NCI-H82 treated with DMSO at 0.1 percent for 48 hours (cell line): ENCODE measurements around the gene PRLR.

Experiments used
- DNase-seq: peaks from one replicate; lab custom pipeline; 2025; ENCODE audit not compliant: unreplicated experiment; lab: John Stamatoyannopoulos, UW

The PRLR gene

DNA sequence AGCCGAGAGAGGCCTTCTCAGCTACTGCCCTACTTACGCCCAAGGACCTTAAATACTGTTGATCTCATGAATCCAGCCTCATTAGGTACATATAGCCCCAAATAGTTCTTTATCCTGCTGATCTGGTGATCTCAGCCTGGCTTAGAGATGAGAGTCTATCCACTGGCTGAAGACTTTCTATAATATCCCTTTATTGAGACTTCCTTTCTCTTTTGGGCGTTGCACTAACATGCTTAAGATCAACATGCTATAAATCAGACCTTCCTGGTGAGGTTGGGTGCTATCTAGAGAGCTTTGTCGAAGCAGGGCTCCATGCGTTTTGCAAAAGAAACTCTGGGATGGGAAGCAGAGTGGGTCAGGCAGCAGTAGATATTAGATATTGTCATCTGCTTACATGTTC lies 138.6 kb downstream of the PRLR start:
- no peak for DNase-seq

DNA sequence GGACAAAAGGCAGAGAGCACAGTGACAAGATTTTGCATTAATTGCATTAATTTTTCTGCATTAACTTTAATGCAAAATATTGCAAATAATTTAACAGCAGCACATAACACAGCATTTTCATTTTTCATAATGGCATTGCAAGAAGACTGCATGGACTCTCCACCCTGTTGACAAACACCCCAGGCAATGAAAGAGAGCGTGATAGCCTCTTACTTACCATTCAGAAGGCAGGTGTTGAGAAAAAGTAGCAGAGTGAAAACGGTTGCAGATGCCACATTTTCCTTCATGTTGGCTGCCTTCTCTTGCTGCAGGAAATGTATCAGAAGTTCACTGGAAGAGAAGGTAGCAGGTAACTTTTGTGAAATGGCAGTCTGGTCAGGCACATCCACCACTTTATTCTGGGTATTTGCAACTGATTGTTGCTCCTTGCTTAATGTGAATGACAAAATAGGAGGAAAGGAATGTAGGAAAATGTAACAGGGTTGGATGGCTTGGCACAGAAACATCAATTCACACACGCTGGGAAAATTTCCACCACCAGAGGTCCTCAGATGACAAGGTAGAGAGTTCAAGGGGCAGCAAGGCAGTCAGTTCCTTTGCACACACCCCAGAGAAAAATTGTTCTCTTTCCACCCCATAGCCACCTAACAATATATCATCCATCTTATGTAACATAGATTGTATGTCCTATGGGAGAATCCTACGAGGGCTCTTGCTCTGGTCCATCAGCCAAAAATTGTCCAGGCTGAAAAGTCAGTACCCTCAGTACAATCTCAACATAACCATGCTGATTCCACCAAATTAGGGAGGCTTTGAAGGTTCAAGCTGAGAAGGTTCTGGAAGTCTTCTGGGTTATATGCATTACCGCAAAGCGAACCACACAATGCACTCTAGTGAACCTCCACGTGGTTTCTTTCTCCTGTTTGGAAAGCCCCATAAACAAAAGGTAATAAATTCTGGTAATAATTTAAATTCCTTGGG lies 140.7 kb downstream of the PRLR start:
- DNase-seq = peak; percentile 2

DNA sequence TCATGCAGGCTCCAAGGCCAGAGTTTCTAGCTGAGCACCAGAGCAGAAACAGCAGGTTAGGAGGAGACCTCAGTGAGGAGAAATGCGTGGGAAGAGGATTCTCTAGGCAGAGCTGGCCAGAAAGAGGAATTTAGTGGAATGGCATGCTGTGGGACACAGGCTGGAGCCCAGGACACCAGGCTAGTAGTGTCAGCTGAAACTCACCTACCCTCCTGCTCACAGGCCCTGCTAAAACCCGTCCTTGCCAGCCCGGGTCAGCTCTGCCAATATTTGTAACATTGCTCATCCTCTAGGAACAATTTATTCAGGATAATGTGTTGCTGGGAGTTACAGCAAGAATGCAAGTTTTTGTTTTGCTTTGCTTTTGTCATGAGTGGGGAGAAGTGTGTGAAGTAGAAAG lies 142.3 kb downstream of the PRLR start:
- DNase-seq = no peak

DNA sequence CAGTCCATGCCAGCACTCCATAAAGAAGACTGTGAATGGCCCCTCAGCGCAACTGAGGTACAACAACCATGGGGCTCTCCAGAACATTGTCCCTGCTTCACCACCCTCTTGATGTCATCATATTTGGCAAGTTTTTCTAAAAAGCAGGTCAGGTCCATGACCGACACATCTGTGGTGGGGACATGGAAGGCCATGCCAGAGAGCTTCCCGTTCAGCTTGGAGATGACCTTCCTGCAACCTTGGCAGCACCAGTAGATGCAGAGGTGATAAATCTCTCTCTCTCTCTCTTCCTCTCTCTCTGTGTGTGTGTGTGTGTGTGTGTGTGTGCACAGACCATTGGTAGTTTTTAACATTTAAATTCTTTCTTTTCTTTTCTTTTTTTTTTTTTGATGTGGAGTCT lies 147.1 kb downstream of the PRLR start:
- no peak for DNase-seq

DNA sequence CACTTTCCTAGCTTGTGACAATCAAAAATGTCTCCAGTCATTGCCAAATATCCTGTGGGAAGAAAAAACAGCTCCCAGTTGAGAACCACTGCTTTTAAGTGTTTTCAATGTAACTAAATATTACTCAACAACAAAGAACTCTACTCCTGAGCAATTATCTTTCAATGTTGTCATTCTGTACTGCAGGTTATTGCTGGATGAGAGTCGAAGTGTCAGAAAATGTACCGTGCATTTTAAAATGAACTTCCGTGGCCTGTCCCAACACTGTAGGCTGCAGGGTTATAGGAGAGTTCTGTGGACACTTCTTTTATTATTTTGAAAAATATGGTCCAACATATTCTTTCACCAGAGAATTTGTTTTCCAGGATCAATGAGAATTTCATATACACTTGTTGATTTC lies 147.8 kb downstream of the PRLR start:
- no peak for DNase-seq

DNA sequence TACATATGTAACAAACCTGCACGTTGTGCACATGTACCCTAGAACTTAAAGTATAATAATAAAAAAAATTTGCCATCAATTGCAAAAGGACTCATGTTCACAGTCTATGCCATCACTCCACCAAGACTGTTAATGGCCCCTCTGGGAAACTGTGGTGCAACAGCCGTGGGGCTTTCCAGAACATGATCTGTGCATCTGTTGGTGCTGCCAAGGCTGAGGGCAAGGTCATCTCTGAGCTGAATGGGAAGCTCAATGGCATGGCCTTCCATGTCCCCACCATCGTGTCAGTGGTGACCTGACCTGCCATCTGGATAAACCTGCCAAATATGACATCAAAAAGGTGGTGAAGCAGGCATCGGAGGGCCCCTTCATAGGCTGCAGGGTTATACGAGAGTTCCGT lies 149.2 kb downstream of the PRLR start:
- DNase-seq = no peak

DNA sequence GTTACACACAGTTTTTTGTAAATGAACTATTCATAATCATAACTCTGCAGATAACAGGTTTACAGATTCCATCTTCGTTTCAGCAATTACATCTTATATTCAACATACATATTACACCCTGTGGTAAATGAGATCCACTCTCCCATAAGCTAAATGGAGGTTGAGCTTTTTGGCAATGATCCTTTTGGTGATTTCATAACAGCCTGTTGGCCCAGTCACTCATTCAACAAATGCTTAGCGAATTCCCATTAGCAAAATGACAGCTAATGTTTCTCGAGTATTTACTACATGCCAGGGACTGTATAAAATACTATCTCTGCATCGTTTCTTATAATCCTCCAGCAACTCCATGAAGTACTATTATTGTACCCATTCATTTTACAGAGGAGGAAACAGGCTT lies 157.1 kb downstream of the PRLR start:
- DNase-seq = no peak

DNA sequence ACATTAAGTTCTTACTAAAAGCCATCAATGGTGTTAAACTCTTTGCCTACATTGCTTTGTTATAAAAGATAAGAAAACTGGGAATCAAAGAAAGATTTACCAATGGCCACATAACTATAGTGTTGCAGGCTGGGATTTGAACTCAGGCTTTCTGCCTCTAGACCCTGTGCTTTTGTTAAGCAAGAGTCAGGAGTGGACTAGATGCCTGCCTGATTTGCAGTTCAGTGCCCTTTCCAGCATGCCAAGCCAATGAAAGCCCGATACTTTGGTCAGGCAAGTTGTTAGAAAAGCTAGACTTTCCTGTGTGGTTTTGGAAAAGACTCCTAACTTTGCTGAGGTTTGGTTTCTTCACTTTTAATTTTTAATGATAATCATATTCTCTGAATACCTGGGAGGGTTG lies 161.1 kb downstream of the PRLR start:
- DNase-seq = no peak

DNA sequence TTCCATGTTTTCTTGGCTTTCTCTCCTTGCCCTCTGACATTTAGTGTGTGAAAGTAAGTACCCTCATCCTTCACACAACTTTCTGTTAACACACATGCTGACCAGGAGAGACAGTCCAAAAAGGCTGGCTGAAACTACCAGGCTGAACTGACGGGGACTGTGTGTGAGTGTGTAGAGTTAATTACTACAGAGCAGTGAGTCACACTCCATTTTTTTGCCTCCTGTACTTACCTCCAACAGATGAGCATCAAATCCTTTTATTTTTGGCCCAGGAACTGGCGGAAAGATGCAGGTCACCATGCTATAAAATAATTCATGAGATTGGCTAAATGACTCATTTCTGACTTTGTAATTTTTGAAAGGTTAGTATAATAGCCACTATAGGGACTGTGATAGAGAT lies 162.3 kb downstream of the PRLR start:
- DNase-seq = no peak

DNA sequence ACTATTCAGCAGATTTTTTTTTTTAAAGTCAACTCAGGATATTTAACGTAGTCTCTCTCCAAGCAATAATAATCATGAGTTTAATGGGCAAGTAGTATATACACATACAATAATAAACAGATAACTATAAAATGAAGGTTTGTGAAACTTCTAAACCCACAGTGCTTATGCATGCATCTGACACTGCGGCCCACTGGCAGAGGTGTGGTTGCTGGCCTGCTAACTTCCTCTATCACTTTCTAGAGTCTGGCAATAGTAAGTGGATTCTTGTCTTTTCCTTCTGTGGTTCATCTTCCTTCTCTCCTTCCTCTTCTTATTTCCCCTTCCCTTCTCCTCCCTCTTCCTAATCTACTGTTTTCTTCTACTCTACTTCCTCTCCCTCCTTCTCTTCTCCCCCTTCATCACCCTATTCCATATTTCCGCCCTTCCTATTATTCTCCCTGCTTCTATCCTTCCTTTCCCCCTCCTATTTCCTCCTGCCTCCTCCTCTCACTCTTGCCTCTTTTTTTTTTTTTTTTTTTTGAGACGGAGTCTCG lies 164.0 kb downstream of the PRLR start:
- DNase-seq = no peak

DNA sequence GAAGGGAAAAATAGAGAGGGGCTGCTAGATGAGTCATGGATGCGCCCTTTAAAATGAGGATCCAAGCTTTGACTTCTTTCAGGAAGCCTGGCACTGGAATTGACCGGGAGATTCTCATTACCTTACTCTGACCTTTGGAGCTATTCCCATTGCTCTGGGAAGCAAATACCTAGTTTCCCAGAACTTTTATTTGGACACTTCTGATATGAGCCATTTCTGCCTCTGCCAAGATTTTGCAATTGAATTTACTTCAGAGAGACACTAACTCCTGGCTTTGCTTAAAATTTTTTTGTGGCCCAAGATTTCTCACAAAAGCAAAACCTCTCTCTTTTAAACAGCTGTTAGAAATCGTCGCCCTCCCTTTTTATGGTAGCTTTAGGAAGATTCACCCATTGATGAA lies 166.9 kb downstream of the PRLR start:
- DNase-seq = no peak

DNA sequence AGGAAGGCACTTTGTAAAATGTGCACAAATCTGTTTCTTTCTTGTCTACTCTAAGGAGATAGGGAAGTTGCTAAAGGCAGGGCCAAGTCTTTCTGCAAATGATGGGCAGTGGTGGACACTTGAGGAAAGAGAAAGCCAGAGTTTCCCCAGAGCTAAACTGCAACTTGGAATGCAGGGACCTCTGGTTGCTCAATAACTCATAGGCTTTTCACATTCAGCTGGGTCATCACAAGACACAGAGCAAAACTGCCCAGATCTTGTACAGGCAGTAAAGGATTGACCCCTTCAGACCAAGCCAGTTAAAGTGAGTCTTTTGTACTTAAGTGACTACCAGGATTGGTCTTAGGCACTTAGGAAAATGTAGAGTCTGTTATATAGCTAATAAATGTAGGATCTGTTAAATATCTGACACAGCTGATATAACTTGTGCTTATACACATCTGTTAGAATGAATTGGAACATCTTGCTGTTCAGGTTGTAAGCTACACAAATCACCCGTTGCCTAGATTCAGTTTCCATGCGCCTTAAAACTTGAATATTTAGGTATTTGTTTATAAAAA lies 169.0 kb downstream of the PRLR start:
- DNase-seq = no peak

DNA sequence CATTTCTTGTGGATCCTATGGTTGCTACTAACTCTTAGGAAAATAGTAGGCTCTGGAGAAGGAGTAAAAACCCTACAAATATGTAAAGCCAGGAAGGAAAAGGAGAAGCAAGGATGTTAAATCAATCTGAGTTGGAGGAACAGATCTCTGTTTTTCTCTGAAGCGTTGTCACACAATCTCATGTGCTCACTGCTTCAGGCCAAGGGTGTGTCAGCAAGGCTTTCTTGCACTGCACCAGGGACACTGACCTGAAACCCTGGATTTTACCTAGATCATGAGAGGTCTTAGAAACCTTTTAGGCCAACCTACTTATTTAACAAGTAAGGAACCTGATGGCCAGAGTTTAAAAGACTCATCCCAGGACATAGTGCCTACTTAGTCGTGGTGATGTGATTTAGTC lies 170.1 kb downstream of the PRLR start:
- DNase-seq = no peak

DNA sequence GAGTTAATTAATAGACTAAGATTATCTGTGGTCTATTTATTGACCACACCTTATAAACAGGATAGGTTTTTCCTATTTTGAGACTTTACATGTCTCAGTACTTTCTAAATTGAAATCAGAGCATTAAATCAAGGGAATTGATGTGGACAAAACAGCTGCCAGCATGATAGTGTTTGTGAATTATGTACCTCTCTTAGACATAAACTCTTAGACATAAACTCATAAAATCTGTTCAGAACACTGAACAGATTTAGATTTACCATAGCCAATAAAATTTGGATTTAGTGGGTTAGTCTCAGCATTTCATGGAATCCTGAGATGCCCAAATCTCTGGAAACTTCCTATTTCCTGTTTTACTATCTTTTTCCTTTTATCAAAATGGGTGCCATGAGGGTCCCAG lies 171.0 kb downstream of the PRLR start:
- no peak for DNase-seq

DNA sequence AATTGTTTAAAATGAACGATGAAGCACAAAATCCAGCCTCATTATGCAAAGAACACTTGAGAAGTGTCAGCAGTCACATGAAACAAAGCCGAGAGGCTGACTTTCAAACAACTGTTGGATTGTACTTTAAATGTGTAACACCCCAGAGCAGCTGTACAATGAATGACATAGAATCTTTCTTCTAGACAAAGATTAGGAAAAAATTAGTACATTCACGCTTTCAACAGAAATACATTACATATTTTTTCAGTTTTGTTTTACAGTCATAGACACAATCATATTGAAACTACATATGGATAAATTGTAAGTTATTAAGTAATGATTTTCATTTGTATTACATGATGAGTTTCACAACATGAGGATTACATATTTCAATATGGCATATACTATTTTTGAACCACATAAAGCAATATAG lies 171.9 kb downstream of the PRLR start:
- DNase-seq = no peak

DNA sequence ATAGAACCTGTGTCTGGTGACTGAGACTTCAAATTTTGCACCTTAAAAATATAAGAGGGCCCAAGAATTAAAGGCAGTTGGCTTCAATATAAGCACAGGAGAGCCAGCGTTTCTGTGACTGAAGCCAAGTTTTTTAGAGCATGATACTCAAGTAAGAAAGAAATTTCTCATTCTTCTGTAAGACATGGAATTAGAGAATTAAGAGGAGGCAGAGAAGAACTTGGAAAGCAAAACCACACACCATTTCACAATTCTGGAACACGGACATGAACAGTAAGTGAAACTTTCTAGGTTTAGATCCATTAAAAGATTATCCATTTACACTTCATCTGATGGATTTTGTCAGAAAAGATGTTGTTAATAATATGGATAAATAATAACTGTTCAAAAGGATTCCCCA lies 173.6 kb downstream of the PRLR start:
- no peak for DNase-seq

DNA sequence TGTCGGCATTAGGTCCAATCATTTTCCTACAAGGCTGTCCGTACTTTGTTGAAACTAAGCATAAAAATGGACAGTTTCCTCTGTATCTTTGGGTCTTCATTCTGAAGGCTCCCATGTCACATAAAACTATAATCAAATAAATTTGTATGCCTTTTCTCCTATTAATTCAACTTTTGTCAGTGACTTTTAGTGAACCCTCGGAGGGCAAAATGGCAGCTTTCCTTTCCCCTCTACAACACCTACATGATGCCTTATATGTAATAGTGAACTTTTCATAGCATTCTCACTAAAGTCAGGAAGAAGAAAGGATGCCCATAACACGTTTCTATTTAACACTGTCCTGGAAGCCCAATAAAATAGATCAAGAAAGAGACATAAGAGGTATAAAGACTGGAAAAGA lies 177.4 kb downstream of the PRLR start:
- DNase-seq = no peak

DNA sequence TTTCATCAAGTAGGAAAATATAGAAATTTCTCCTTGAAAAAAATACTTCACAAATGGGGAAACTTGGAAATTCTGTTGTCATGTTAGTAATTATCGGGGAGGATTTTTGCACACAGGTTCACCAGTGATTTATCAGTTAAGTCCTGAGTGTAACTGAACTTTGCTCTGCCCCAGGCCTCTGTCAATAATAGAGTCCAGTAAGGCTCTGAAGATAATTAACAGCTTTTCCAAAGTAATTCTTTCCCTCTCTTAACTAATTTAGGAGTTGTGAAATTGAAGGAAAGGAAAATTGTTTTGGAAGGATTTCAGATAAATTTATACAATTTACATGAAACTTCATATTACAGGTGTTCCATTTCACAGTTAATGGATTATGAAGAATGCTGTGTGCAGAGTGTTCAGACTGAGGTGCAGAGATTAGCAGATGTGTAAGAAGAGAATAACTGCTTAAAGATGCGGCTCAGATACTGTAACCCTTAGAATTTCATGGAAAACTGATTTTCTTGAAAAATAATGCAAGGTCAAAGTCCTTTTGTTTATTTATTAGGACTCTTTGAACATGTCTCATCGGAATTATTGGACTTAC lies 179.7 kb downstream of the PRLR start:
- no peak for DNase-seq

DNA sequence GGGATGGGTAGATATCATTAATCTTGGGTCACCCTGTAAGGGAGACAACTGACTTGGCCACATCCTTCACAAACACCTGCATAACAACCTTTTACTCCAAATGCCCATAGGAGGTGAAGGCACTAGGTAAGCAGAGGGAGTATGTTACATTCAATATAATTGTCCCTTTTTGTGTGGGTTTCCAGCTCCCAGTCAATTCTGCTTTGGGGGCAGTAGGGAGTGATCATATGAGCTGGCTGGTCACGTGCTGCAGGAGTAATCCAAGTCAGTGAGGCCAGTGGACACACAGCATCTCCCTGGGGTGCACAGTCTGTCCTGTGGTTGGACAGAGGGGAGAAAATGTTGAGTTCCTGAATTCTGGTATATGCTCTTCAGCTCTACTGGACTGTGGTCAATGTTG lies 181.4 kb downstream of the PRLR start:
- no peak for DNase-seq

DNA sequence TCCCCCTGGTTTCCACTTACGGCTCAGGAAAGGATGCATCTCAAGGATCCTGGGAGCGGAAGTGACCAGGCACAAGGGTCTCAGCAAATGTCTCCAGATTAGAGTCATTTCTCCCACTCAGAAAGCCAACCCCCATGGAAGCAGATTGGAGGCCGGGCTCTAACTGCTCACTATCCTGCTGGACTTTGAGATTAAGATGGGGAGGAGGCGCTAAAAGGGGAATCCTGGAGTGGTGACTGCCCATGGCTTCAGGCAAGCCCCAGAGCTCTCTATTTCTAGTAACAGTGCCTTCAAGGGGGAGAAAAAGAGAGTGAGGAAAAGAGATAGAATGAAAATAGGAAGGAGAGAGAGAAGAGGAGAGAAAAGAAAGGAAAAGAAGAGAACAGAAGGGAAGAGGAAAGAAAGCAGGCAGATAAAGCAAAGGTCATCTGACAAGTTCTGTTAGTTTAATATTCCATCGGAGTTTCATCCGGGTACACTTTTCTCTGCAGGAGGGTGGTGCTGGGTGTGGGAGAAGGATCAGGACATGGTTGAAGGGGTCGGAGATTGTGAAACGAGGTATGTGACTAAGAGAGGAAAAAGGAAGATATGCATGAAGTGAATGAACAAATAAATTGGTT lies 182.4 kb downstream of the PRLR start, which contains the start of gene AGXT2:
AGXT2 (minus strand) TSS at position 165 of the 620 bp plus-strand sequence; CDS start at position 108, 57 bp downstream.
- DNase-seq = no peak

DNA sequence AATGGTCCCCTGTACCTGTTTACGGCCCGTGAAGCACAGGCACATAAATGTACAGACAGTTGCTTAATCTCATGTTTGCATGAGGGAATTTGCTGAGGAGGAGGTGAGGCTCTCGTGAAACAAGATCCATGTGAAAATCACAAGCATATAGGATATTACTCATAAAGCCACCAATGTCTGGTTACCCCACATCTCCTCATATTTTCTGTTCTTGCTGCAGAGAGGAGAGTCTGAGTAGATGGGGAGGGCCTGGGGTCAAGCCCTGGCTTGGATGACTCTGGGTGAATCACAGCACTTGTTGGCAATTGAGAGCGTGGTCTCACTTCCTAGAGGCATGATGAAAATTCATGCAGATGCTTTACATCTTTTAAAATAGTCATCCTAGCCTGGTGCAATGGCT lies 183.5 kb downstream of the PRLR start:
- DNase-seq = no peak
